ENCODE data around the gene WDR47.

DNA sequence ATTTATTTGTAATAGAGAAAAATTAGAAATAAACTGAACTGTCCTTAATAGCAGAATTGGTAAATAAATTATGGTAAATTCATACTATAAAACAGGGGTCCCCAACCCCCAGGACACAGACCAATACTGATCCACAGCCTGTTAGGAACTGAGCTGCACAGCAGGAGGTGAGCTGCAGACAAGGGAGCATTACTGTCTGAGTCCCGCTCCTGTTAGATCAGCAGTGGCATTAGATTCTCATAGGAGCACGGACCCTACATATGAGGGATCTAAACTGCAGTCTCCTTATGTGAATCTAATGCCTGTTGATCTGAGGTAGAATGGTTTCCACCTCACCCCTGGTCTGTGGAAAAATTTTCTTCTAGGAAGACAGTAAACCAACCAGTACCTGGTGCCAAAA lies 7.5 kb downstream of the WDR47 start:
- TF ChIP-seq EZH2 (IDR thresholded peaks at IDR 0.05; ENCODE audit: borderline replicate concordance, control insufficient read depth, low read depth, low read length) = no peak
- TF ChIP-seq CHD4 (IDR thresholded peaks at IDR 0.05) = no peak
- TF ChIP-seq SPI1 (IDR thresholded peaks at IDR 0.05; ENCODE audit: borderline replicate concordance, insufficient read depth, low read depth, low read length) = no peak
- TF ChIP-seq CTCF (IDR thresholded peaks at IDR 0.05 in 2 of 3, conservative IDR thresholded peaks at IDR 0.05 in 1 of 3; ENCODE audit: control insufficient read depth in 2 of 3, extremely low read depth in 1 of 3, insufficient read depth in 1 of 3, low read depth in 3 of 3, low read length in 3 of 3) = no peak
- no peak for TF ChIP-seq USF1 (IDR thresholded peaks at IDR 0.05; ENCODE audit: borderline replicate concordance, extremely low read length, insufficient read depth, low read depth, low read length)
- TF ChIP-seq TARDBP (IDR thresholded peaks at IDR 0.05; ENCODE audit: borderline replicate concordance) = no peak
- no peak for TF ChIP-seq POLR2A (IDR thresholded peaks at IDR 0.05; ENCODE audit: low read depth, low read length)
- no peak for TF ChIP-seq POLR2AphosphoS5 (IDR thresholded peaks at IDR 0.05; ENCODE audit: low read length)
- TF ChIP-seq, protein P1, sequence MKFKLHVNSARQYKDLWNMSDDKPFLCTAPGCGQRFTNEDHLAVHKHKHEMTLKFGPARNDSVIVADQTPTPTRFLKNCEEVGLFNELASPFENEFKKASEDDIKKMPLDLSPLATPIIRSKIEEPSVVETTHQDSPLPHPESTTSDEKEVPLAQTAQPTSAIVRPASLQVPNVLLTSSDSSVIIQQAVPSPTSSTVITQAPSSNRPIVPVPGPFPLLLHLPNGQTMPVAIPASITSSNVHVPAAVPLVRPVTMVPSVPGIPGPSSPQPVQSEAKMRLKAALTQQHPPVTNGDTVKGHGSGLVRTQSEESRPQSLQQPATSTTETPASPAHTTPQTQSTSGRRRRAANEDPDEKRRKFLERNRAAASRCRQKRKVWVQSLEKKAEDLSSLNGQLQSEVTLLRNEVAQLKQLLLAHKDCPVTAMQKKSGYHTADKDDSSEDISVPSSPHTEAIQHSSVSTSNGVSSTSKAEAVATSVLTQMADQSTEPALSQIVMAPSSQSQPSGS (IDR thresholded peaks at IDR 0.05; ENCODE audit: low read length) = no peak
- no peak for TF ChIP-seq ZSCAN29 (IDR thresholded peaks at IDR 0.05)
